AG20443 (cell line): ENCODE data around the gene NIPAL3.
"Not testable (repeated sequence)": the region's sequence is repeated elsewhere in the genome, so short reads cannot be mapped to it uniquely, and the experiment has no call there.

ENCODE experiments used
- DNase-seq: peaks from one replicate; pipeline ENCODE4 v3.0.0; 2012; ENCODE audit warnings: low spot score, mixed read lengths

NIPAL3 gene

DNA sequence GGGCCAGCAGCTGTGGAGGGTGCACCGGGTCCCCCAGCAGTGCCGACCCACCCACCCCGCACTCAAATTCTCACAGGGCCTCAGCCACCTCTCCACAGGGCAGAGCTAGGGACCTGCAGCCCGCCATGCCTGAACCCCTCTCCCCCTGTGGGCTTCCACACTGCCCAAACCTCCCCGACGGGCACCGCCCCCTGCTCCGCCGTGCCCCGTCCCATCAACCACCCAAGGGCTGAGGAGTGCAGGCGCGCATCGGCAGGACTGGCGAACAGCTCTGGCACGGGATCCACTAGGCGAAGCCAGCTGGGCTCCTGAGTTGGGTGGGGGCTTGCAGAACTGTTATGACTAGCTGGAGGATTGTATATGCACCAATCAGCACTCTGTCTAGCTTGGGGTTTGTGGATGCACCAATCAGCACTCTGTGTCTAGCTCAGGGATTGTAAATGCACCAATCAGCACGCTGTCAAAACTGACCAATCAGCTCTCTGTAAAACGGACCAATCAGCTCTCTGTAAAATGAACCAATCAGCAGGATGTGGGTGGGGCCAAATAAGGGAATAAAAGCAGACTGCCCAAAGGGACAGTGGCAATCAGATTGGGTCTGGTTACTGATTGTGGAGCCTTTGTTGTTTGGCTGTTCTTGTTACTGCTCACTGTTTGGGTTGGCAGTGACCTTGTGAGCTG lies 74.6 kb downstream of the NIPAL3 start:
- no peak for DNase-seq

DNA sequence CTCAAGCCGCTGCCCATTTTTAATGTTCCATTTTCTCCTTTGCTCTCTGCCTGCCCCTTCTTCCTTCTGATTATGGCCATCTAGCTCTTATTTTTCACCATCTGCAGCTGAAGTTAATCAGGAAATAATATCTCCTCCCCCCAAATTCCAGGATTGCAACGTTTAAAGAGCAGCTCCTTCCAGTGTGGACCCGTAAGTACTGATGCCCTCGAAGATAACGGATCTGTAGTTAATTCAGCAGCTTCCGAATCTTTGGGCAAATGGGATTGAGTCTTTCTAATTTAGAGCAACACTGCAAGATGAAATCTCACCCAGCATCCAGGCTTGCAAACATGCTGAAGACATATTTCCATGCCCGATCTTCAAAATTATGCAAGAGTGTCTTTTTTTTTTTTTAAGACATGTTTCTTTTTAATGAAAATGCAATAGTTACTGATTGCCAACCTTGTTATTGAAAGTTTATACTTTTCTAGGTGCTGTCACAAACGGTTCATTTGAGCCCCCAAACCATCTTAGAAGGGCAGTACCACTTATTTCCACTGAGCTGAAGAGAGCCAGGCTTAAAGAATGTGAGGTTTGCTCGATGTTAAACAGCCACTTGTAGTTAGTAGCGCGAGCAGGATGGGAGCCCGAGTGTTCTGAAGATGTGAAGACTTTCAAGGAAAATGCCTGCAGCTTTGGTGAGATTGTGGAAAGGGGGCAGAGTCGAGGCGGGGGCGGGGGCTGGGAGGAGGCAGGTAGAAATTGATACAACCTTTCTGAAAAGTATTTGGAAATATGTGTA lies 76.2 kb downstream of the NIPAL3 start:
- DNase-seq, result peak; percentile 43

DNA sequence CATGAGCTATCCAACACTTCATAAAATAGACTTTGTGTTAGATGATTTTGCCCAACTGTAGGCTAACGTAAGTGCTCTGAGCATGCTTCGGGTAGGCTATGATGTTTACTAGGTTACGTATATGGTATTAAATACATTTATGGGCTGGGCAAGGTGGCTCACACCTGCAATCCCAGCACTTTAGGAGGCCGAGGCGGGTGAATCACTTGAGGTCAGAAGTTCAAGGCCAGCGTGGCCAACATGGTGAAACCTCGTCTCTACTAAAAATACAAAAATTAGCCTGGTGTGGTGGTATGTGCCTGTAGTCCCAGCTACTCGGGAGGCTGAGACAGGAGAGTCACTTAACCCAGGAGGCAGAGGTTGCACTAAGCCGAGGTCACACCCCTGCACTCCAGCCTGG lies 77.3 kb downstream of the NIPAL3 start:
- not testable (repeated sequence) for DNase-seq

DNA sequence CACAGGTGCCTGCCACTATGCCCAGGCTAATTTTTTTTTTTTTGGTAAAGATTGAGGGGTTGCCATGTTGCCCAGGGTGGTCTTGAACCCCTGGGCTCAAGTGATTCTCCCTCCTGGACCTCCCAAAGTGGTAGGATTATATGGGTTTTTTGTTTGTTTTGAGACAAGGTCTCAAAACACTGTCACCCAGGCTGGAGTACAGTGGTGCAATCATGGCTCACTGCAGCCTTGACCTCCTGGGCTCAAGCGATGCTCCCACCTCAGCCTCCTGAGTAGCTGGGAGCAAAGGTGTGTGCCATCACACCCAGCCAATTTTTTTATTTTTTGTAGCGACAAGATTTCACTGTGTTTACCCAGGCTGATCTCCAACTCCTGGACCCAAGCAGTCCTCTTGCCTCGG lies 78.2 kb downstream of the NIPAL3 start:
- no peak for DNase-seq

DNA sequence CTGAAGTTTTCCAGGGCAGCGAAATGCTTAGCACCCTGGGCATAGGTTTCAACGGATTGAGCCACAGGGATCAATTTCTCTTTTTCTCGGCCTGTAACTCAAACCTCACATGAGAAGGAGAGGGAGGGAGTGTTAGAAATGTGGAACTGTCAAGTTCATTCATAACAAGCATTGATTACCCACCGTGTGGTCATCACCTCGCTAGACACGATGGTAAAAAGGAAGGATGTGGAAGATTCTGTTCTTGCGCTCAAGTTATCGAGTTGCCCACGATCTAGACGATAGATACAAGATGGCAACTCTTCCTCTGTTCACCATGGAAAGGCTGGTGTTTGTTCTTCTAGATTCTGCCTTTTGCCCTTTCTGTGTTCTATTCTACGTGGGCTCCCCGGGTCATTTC lies 83.0 kb downstream of the NIPAL3 start:
- no peak for DNase-seq

DNA sequence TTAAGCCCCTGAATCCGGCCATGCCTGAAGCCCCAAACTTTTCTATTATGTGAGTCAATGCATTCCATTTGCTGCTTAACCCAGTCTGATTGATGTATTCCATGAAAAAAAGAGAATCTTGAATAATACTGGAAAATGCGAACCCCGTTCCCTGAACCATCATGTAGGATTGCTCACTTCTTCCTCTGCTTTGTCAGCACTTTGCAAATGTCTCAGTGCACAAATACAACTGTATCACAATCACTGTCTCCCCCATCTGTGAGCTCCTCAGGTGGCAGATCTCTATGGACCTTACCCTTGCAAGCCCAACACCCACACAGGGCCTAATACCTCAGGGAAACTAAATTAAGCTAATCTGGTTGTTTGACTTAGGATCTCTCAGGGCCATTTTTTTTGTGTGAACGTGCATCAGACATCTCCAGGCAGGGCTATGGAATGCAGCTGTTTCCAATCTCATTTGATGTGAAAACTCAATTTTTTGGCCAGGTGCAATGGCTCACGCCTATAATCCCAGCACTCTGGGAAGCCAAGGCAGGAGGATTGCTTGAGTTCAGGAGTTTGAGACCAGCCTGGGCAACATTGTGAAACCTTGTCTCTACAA lies 84.9 kb downstream of the NIPAL3 start:
- no peak for DNase-seq

DNA sequence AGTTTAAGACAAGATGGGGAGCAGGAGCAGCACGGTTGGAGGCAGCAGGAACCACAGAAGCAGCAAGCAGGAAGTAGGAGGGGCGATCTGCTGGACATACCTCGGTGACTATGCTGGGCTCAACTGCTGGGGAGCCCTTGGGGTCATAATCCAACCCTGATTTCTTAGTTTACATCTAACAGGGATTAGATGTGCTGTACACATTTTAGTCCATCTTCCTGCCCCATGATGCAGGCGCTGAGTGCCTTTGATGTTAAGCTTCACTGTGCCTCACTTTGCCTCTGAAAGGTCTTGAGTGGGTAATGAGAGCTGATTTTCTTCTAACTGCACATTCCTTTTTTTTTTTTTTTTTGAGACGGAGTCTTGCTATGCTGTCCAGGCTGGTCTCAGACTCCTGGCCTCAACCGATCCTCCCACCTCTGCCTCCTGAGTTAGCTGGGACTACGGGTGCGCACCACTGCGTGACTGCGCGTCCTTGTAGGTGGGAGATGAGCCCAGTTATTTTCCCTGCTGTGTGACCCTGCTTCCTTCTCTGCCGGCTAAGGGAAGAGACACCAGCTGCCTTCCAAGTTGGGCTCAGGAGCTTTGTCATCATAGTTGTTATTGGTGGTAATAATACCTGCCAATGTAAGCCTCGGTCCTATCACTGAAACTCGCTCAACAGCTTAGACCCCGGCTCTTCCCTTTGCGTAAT lies 85.9 kb downstream of the NIPAL3 start:
- DNase-seq, result peak; percentile 52

DNA sequence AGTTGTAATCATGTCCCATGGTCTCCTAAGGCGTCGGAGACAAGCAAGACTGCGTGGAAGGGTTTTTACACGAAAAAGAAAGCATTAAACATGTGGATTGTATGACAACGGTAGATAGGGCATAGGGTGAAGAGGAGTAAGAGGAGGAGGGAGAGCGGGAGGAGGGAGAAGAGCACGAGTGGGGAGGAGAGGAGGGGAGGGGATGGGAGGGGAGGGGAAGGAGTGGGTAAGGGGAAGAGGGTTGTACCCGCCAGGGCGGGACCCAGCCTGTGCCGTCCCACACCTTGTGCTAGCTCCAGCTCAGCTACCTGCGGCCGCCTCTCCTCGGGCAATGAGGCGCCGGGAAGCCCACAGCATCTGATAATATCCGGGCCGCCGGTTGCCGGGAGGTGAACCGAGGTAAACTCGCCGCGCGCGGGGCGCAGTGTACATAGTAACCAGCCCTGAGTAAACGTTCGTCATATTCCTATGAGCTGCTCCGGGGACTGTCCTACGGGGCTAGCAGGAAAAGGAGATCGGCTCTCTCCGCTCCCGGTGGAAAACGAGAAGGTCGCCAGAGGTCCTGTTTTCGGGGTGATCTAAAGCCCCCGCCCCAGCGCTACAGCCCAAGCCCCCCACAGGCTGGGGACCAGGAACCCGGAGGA lies 86.6 kb downstream of the NIPAL3 start:
- peak; percentile 79 for DNase-seq

DNA sequence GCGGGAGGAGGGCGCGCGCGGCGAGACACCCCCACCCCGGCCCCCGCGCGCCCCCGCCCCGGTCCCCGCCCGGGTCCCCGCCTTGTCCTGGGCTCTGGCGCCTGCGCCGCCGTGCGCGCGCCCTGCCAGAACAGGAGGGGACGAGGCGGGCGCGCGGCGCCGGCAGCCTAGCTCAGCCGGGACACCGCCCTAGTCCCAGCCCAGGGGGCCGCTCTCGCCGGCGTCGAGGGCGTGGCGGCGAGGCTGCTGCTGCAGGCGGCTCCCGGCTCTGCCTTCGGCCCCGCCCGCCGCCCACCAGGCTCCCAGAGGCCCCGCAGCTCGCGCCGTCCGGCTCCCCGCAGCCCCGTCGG lies 87.1 kb downstream of the NIPAL3 start, which contains the start of gene RCAN3:
RCAN3 (plus strand) TSS at position 128 of the 350 bp plus-strand sequence. CDS start 11,537 bp downstream, outside the sequence.
- DNase-seq, result peak; percentile 99

DNA sequence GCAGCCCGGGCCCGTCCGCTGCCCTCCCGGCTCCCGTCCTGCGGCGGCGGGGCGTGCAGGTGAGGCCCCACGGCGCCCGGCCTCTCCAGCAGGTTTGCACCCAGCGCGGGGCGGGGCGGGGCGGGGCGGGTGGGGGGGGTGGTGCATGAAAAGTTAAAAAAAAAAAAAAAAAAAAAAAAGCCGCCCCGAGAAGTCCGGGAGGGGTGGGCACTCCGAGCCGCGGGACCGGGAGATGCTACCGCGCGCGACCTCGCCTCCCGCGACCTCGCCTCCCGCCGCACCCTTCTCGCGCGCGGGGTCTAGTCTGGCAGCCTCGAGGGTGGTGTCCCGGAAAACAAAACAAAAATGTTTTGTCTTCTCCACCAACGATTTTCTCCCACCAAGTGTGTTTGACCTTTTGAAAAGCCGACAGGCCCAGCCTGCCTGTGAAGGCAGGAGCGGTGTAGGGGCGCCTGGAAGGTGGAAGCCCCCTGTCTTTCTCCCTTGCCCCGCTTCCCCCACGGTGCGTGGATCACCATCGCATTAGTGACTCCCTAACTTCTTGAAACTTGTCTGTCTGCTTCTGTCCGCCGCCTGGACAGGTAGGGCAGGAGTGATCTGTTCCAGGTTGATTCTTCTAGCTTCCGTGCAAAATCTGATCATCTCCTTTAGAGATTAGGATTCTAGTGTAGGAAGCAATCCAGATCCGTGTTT lies 87.6 kb downstream of the NIPAL3 start:
- DNase-seq, result no peak

DNA sequence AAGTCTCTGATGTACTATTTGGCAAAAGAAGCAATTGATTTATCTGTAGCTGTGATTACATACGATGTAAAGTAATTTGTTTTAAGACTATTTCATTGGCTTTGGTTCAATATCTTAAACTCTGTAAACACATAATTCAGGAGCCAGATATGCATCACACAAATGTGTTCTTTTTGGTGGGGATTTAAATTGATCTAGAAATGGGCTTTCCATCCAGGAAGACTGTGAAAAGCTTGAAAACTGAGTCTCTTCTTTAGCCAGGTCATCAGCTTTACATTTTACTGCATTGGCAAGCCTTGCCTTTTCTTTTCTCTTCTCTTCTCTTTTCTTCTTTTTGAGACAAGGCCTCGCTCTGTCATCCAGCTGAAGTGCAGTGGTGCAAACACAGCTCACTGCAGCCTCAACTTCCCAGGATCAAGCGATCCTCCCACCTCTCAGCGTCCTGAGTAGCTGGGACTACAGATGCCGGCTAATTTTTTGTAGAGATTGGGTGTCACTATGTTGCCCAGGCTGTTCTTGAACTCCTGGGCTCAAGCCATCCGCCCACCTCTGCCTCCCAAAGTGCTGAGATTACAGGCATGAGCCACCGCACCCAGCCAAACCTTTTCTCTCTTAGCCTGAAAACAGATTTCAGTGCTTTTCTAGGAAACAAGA lies 88.4 kb downstream of the NIPAL3 start:
- DNase-seq, result no peak

DNA sequence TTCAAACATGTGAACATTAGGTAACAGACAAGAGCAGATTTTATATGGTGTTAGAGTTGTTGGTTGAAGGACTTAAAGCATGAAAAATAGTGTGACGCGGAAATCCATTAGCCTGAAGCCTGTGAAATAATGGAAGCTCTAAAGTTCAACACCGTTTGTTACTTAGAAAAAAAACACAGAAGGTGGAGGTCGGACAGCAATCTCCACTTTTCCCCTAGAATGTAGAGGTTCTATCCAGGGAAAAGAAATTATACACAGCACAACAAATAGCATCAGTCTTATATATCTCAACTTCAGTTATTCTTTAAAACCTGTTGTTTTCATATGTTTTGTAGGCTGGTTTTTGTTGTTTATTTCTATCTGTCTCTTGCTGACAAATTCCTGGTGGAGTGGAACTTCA lies 89.0 kb downstream of the NIPAL3 start:
- no peak for DNase-seq

DNA sequence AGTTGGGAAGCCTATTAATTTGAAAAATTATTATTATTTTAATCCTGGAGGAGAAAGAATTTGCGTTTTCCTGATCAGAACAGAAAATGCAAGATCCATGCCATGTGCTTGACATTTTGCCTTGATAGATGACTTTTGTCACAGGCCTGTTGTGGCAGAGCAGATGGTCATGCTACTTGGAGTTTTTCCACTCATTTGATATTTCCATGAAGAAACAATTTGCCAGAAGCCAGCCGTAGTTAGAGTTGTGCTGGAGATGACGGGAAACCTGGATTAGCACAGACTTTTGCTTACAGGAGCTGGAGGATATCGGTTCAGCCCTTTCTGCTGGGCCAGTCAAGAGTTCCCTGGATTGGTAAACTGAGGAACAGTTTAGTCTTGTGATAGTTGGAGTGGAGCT lies 90.2 kb downstream of the NIPAL3 start:
- no peak for DNase-seq

DNA sequence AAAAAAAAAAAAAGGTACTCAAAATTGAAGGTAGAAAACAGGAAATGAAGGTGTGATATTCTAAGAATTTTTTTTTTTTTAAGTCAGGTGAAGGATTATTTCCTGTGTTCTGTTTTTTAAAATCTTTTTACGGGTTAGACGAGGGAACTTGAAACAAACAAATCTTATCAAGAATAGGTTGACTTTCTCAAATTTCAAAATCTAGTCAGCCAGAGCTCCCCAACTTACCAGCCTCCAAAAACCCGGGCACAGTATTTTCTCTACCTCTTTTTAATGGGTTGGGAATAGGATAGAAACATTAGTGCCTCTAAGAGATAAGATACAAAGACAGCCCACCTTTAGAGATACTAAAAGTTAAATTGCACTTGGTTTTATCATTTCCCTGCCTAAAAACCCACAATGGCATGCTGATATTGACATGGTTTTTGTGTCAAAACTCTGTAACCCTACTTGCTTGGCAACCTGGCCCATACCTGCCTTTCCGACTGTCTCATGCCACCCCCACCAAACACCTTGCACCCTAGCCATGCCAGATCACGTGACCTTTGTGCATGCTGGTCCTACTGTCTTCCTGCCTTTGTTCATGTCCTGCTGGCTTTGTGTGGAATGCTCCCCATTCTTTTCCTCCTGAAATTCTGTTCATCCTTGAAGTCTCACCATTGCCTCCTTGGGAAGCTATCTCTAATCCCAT lies 91.2 kb downstream of the NIPAL3 start:
- DNase-seq, result no peak

DNA sequence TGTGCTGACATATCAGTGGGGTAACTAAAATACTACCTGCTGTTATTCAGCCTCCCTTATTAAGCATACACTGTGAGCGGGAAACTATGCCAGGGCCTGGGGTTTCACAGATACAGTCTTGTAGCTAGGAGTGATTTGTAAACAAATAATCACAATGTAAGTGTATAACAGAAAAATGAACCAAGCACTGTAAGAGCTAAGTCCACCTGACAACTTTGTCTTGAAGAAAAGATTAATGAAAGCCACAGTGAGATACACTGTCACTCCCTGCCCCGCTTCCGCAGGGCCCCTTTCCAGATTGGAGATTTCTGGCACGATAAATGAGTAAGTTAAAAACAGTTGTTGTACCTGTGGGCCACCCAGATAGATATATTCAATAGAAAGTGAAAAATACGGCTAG lies 91.8 kb downstream of the NIPAL3 start:
- no peak for DNase-seq

DNA sequence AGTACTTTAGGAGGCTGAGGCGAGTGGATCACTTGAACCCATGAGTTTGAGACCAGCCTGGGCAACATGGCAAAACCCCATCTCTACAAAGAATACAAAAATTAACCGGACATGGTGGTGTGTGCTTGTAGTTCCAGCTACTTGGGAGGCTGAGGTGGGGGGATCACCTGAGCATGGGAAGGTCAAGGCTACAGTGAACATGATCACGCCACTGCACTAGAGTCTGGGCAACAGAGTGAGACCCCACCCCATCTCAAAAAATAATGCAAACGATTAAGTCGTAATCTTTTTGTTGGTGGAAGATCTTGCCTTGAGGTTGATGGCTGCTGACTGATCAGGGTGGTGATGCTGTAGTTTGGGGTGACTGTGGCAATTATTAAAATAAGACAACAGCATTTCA lies 93.3 kb downstream of the NIPAL3 start:
- DNase-seq, result no peak

DNA sequence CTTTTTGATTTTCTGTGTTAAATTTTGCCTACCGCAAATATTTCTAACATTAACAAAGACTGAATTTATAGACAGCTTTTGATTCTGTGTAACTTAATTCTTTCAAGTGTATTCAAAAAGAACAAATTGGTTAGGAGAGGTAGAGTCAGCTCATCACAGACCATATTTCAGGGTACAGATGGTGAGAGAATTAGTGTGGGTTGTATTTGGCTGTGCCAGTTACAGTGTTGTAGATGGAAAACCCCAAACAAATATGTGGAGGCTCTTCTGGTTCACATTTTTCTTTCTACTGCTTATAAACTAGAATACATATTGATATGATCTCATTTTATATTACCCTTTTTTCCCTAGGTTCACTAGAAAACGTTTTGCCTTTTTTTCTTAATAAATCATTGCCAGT lies 98.1 kb downstream of the NIPAL3 start:
- no peak for DNase-seq

DNA sequence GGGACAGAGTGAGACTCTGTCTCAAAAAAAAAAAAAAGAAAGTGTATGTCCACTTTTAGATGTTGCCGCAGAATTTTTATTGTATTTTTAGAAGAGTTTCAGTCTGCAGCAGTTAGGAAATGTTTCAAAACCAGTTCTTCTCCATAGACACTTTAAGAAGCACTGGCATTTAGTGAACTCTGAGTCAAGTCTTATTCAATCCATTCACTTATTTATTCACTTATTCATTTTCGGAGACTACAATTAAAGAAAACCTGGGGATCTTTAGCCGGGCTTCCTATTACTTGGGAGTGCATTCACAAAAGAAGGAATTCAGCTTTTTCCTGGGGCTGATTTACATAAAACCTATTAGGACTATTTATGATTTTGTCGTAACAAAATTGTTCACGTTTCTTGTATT lies 99.3 kb downstream of the NIPAL3 start:
- no peak for DNase-seq

DNA sequence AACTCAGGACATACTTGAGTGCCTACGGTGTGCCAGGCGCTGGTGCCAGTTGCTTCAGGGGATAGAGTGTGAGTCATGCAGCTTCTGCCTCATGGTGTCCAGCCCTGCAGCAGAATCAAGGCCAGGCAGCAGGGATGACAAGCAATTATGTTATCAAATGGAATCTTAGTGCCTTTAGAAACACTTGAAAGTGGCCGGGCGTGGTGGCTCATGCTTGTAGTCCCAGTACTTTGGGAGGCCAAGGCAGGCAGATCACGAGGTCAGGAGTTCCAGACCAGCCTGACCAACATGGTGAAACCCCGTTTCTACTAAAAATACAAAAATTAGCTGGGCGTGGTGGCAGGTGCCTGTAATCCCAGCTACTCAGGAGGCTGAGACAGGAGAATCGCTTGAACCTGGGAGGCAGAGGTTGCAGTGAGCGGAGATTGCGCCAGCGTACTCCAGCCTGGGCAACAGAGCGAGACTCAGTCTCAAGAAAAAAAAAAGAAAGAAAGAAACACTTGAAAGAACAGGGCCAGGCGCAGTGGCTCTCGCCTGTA lies 100.1 kb downstream of the NIPAL3 start:
- peak; percentile 83 for DNase-seq

DNA sequence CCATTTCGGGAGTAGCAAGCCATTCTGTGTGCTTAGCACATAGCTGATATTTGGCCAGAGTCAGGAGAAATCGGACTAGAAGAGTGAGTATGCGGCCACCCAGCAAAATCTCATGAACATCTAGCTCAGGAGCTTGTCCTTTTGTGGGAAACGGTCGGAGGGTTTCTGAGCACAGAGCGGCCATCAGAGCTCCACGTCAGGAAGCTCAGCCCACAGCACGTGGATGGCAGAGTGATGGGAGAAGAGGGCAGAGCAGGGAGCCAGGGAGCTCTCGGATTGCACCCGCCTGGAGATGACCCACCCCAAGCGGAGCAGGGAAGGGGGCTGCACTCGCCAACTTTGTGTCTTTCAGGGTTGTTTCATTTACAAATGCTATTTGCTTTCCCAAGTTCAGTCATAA lies 100.9 kb downstream of the NIPAL3 start:
- DNase-seq, result no peak
